WTC11 (cell line): ENCODE data around the gene DDX39A. TPM values are rescaled to one million over a fixed set of nuclear protein-coding genes. Genes with fewer than 3 reads are reported as not detected.

Experiments
- ATAC-seq: fragments of 200-7000 bp; cut with Tn5 transposase; 2 replicates; pipeline ENCODE4 v1.10.0; 2021; ENCODE audit warnings: mild to moderate bottlenecking, moderate library complexity
- CTCF ChIA-PET: fragments of 300-600 bp; sonication (Branson Sonifier 250); formaldehyde crosslinking; loops from one replicate; lab custom pipeline; 2021; ENCODE audit warnings: antibody characterized with exemption; lab: Charles Lee
- POLR2A ChIA-PET: fragments of 350-600 bp; sonication (Branson Sonifier 250); formaldehyde crosslinking; loops from one replicate; lab custom pipeline; 2021; ENCODE audit warnings: antibody characterized with exemption; lab: Charles Lee
- DNase-seq: peaks from one replicate; pipeline ENCODE4 v3.0.0; 2021; ENCODE audit warnings: low spot score
- H3K27ac Mint-ChIP-seq: 2 replicates; pipeline ENCODE4 v1.8.0; 2021; ENCODE audit warnings: mixed read lengths
- H3K27me3 Mint-ChIP-seq: 2 replicates; pipeline ENCODE4 v1.8.0; 2021; ENCODE audit warnings: low read depth, mild to moderate bottlenecking, moderate library complexity, mixed read lengths
- H3K36me3 Mint-ChIP-seq: 2 replicates; pipeline ENCODE4 v1.8.0; 2021; ENCODE audit warnings: mixed read lengths
- H3K4me1 Mint-ChIP-seq: 2 replicates; pipeline ENCODE4 v1.8.0; 2022; ENCODE audit warnings: mixed read lengths
- H3K4me3 Mint-ChIP-seq: 2 replicates; pipeline ENCODE4 v1.8.0; 2021; ENCODE audit warnings: mild to moderate bottlenecking, moderate library complexity, mixed read lengths
- H3K9me3 Mint-ChIP-seq: 2 replicates; pipeline ENCODE4 v1.8.0; 2021; ENCODE audit warnings: mixed read lengths
- ARID4B ChIP-seq: sonication (generic); formaldehyde crosslinking; IDR thresholded peaks from 2 replicates; pipeline ENCODE4 v1.8.0; 2023; ENCODE audit warnings: missing genetic modification reagents, mild to moderate bottlenecking, borderline replicate concordance
- ATF3 ChIP-seq: sonication (generic); formaldehyde crosslinking; conservative IDR thresholded peaks from 2 replicates; pipeline ENCODE4 v1.8.1; 2022; ENCODE audit warnings: mild to moderate bottlenecking, missing genetic modification reagents
- CREB1 ChIP-seq: sonication (generic); formaldehyde crosslinking; IDR thresholded peaks from 2 replicates; pipeline ENCODE4 v1.8.0; 2023; ENCODE audit warnings: mild to moderate bottlenecking, missing genetic modification reagents
- ELF4 ChIP-seq: sonication (generic); formaldehyde crosslinking; IDR thresholded peaks from 2 replicates; pipeline ENCODE4 v1.8.1; 2022; ENCODE audit warnings: low read depth, mild to moderate bottlenecking, moderate library complexity, missing genetic modification reagents
- ETV6 ChIP-seq: sonication (generic); formaldehyde crosslinking; IDR thresholded peaks from 2 replicates; pipeline ENCODE4 v1.8.1; 2022; ENCODE audit warnings: mild to moderate bottlenecking, missing genetic modification reagents
- FOXJ3 ChIP-seq: sonication (generic); formaldehyde crosslinking; IDR thresholded peaks from 2 replicates; pipeline ENCODE4 v1.9.0; 2021; ENCODE audit warnings: missing genetic modification reagents, mild to moderate bottlenecking, borderline replicate concordance
- FOXP4 ChIP-seq: sonication (generic); formaldehyde crosslinking; IDR thresholded peaks from 2 replicates; pipeline ENCODE4 v1.8.0; 2022; ENCODE audit warnings: mild to moderate bottlenecking, missing genetic modification reagents
- MXD4 ChIP-seq: fragments of 250-450 bp; sonication (Bioruptor Pico); IDR thresholded peaks from 2 replicates; pipeline ENCODE4 v1.8.0; 2021; ENCODE audit warnings: mild to moderate bottlenecking, moderate library complexity, borderline replicate concordance
- RELA ChIP-seq: sonication (generic); formaldehyde crosslinking; IDR thresholded peaks from 2 replicates; pipeline ENCODE4 v1.8.1; 2022; ENCODE audit warnings: missing genetic modification reagents, mild to moderate bottlenecking, borderline replicate concordance
- SMAD3 ChIP-seq: sonication (generic); formaldehyde crosslinking; IDR thresholded peaks from 2 replicates; pipeline ENCODE4 v1.8.0; 2022; ENCODE audit warnings: missing genetic modification reagents, mild to moderate bottlenecking, borderline replicate concordance
- SOX15 ChIP-seq: fragments of 250-450 bp; sonication (Bioruptor Pico); IDR thresholded peaks from 2 replicates; pipeline ENCODE4 v1.9.0; 2021; ENCODE audit warnings: mild to moderate bottlenecking
- SP1 ChIP-seq: sonication (generic); formaldehyde crosslinking; conservative IDR thresholded peaks from 2 replicates; pipeline ENCODE4 v1.8.1; 2022; ENCODE audit warnings: missing genetic modification reagents
- TCF7 ChIP-seq: sonication (generic); formaldehyde crosslinking; IDR thresholded peaks from 2 replicates; pipeline ENCODE4 v1.8.0; 2022; ENCODE audit warnings: mild to moderate bottlenecking, low read depth, missing genetic modification reagents, moderate library complexity
- TEAD4 ChIP-seq: sonication (generic); formaldehyde crosslinking; IDR thresholded peaks from 2 replicates; pipeline ENCODE4 v1.8.0; 2022; ENCODE audit warnings: mild to moderate bottlenecking, missing genetic modification reagents
- total RNA-seq: library from RNA; stranded (reverse); gene quantifications from 3 replicates; pipeline ENCODE4 v1.2.3, GENCODE V29; 2021
- TF ChIP-seq, protein P1 (sequence below): fragments of 250-450 bp; sonication (Bioruptor Pico); IDR thresholded peaks from 2 replicates; pipeline ENCODE4 v1.9.0; 2021; ENCODE audit warnings: mild to moderate bottlenecking, borderline replicate concordance
- TF ChIP-seq, protein P2 (sequence below): sonication (generic); formaldehyde crosslinking; IDR thresholded peaks from 2 replicates; pipeline ENCODE4 v1.8.1; 2023; ENCODE audit warnings: mild to moderate bottlenecking, missing genetic modification reagents
- TF ChIP-seq, protein P3 (sequence below): sonication (generic); formaldehyde crosslinking; IDR thresholded peaks from 2 replicates; pipeline ENCODE4 v1.8.1; 2023; ENCODE audit warnings: mild to moderate bottlenecking, missing genetic modification reagents, borderline replicate concordance

Gene DDX39A
- total RNA-seq, 1 experiment from 2014 or later: 136 TPM

GRCh38 chr19:14368011-14368513, 51.1 kb downstream of the DDX39A start:
- H3K27ac Mint-ChIP-seq: no peak overlapping the region
- TF ChIP-seq ETV6 (no peak), FOXP4 (CRISPR knock-in tag) (no peak), TCF7 (no peak), ELF4 (CRISPR knock-in tag) (no peak), CREB1 (no peak), SP1 (no peak), ARID4B (CRISPR knock-in tag) (no peak), RELA (CRISPR knock-in tag) (no peak), ATF3 (CRISPR knock-in tag) (no peak), SMAD3 (CRISPR knock-in tag) (no peak), MXD4 (CRISPR knock-in tag) (no peak), FOXJ3 (no peak), TEAD4 (CRISPR knock-in tag) (no peak), SOX15 (CRISPR knock-in tag) (no peak)
- TF ChIP-seq, protein P1, sequence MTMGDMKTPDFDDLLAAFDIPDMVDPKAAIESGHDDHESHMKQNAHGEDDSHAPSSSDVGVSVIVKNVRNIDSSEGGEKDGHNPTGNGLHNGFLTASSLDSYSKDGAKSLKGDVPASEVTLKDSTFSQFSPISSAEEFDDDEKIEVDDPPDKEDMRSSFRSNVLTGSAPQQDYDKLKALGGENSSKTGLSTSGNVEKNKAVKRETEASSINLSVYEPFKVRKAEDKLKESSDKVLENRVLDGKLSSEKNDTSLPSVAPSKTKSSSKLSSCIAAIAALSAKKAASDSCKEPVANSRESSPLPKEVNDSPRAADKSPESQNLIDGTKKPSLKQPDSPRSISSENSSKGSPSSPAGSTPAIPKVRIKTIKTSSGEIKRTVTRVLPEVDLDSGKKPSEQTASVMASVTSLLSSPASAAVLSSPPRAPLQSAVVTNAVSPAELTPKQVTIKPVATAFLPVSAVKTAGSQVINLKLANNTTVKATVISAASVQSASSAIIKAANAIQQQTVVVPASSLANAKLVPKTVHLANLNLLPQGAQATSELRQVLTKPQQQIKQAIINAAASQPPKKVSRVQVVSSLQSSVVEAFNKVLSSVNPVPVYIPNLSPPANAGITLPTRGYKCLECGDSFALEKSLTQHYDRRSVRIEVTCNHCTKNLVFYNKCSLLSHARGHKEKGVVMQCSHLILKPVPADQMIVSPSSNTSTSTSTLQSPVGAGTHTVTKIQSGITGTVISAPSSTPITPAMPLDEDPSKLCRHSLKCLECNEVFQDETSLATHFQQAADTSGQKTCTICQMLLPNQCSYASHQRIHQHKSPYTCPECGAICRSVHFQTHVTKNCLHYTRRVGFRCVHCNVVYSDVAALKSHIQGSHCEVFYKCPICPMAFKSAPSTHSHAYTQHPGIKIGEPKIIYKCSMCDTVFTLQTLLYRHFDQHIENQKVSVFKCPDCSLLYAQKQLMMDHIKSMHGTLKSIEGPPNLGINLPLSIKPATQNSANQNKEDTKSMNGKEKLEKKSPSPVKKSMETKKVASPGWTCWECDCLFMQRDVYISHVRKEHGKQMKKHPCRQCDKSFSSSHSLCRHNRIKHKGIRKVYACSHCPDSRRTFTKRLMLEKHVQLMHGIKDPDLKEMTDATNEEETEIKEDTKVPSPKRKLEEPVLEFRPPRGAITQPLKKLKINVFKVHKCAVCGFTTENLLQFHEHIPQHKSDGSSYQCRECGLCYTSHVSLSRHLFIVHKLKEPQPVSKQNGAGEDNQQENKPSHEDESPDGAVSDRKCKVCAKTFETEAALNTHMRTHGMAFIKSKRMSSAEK (CRISPR knock-in tag): no peak
- TF ChIP-seq, protein P2, sequence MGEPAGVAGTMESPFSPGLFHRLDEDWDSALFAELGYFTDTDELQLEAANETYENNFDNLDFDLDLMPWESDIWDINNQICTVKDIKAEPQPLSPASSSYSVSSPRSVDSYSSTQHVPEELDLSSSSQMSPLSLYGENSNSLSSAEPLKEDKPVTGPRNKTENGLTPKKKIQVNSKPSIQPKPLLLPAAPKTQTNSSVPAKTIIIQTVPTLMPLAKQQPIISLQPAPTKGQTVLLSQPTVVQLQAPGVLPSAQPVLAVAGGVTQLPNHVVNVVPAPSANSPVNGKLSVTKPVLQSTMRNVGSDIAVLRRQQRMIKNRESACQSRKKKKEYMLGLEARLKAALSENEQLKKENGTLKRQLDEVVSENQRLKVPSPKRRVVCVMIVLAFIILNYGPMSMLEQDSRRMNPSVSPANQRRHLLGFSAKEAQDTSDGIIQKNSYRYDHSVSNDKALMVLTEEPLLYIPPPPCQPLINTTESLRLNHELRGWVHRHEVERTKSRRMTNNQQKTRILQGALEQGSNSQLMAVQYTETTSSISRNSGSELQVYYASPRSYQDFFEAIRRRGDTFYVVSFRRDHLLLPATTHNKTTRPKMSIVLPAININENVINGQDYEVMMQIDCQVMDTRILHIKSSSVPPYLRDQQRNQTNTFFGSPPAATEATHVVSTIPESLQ (CRISPR knock-in tag): no peak
- TF ChIP-seq, protein P3, sequence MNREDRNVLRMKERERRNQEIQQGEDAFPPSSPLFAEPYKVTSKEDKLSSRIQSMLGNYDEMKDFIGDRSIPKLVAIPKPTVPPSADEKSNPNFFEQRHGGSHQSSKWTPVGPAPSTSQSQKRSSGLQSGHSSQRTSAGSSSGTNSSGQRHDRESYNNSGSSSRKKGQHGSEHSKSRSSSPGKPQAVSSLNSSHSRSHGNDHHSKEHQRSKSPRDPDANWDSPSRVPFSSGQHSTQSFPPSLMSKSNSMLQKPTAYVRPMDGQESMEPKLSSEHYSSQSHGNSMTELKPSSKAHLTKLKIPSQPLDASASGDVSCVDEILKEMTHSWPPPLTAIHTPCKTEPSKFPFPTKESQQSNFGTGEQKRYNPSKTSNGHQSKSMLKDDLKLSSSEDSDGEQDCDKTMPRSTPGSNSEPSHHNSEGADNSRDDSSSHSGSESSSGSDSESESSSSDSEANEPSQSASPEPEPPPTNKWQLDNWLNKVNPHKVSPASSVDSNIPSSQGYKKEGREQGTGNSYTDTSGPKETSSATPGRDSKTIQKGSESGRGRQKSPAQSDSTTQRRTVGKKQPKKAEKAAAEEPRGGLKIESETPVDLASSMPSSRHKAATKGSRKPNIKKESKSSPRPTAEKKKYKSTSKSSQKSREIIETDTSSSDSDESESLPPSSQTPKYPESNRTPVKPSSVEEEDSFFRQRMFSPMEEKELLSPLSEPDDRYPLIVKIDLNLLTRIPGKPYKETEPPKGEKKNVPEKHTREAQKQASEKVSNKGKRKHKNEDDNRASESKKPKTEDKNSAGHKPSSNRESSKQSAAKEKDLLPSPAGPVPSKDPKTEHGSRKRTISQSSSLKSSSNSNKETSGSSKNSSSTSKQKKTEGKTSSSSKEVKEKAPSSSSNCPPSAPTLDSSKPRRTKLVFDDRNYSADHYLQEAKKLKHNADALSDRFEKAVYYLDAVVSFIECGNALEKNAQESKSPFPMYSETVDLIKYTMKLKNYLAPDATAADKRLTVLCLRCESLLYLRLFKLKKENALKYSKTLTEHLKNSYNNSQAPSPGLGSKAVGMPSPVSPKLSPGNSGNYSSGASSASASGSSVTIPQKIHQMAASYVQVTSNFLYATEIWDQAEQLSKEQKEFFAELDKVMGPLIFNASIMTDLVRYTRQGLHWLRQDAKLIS (CRISPR knock-in tag): no peak
- peaks cover 3% of the 10 kb centered on the region; the same call in 1 of the 2 replicates for H3K9me3 Mint-ChIP-seq
- DNase-seq (no peak), ATAC-seq (no peak)
- ChIA-PET CTCF (no interaction called here), POLR2A (no interaction called here)
- peaks cover 17% of the 10 kb centered on the region for H3K4me1 Mint-ChIP-seq
- no peaks in the 10 kb centered on the region; the same call in 1 of the 2 replicates for H3K27me3 Mint-ChIP-seq
- no peak overlapping the region for H3K4me3 Mint-ChIP-seq
- H3K36me3 Mint-ChIP-seq: no peaks in the 10 kb centered on the region
